RWPE2 (cell line): ENCODE measurements around the gene UQCC2.

Experiments
- ATAC-seq: fragments of 200-7000 bp; cut with Tn5 transposase; 3 replicates; pipeline ENCODE4 v1.9.1; 2021; ENCODE audit warnings: low read depth
- DNase-seq: peaks from one replicate; pipeline ENCODE4 v3.0.0-alpha.2; 2020; ENCODE audit warnings: low spot score
- H3K27ac ChIP-seq: fragments of 450-650 bp; 2 replicates; pipeline ENCODE4 v1.5.1; 2017; ENCODE audit warnings: mild to moderate bottlenecking; ENCODE audit not compliant: poor library complexity, severe bottlenecking
- H3K27me3 ChIP-seq: fragments of 250-450 bp; sonication (Bioruptor Pico); 2 replicates; pipeline ENCODE4 v1.5.1; 2021; ENCODE audit warnings: mild to moderate bottlenecking, moderate library complexity; ENCODE audit not compliant: insufficient read depth, poor library complexity, severe bottlenecking
- H3K36me3 ChIP-seq: fragments of 250-450 bp; sonication (Bioruptor Pico); 2 replicates; pipeline ENCODE4 v1.5.1; 2020; ENCODE audit warnings: low read depth, mild to moderate bottlenecking, moderate library complexity
- H3K4me1 ChIP-seq: fragments of 250-450 bp; sonication (Bioruptor Pico); 2 replicates; pipeline ENCODE4 v1.5.1; 2021; ENCODE audit warnings: mild to moderate bottlenecking, moderate library complexity; ENCODE audit not compliant: insufficient read depth, poor library complexity, severe bottlenecking
- H3K4me3 ChIP-seq: fragments of 250-450 bp; sonication (Bioruptor Pico); 2 replicates; pipeline ENCODE4 v1.5.1; 2021; ENCODE audit warnings: mild to moderate bottlenecking, moderate library complexity; ENCODE audit not compliant: severe bottlenecking
- H3K9me3 ChIP-seq: fragments of 250-450 bp; sonication (Bioruptor Pico); 2 replicates; pipeline ENCODE4 v1.5.1; 2021; ENCODE audit warnings: mild to moderate bottlenecking, moderate library complexity; ENCODE audit not compliant: severe bottlenecking
- CTCF ChIP-seq: fragments of 450-650 bp; IDR thresholded peaks from one replicate; pipeline ENCODE4 v1.5.1; 2017; ENCODE audit warnings: mild to moderate bottlenecking, moderate library complexity; ENCODE audit not compliant: poor library complexity, severe bottlenecking

The UQCC2 gene

DNA sequence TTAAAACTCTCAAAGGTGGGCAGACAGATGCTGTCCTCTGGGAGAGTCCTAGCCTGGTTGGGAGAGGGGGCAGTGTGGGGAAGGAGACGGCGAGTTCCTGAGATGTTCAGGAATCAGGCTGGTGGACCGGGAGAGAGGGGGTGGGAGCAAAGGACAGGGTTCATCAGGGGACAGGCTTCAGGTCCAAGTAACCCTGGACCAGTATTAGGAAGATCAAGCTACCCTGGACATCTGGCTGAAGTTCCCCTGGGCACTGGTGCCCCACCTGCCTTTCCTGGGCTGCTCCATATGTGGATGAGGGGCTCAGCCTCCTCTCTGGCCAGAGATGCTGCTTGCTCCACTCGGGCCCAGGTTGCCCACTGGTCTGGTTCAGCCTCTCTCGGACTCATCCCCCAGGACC is 36.3 kb upstream of the UQCC2 start:
- ATAC-seq (no peak), DNase-seq (no peak)
- peaks cover 55% of the 10 kb centered on the region for H3K4me1 ChIP-seq
- H3K4me3 ChIP-seq: no peak overlapping the region
- H3K27me3 ChIP-seq: no peaks in the 10 kb centered on the region
- H3K27ac ChIP-seq: no peak overlapping the region
- H3K9me3 ChIP-seq: no peaks in the 10 kb centered on the region
- no peaks in the 10 kb centered on the region for H3K36me3 ChIP-seq
- TF ChIP-seq CTCF: no peak

DNA sequence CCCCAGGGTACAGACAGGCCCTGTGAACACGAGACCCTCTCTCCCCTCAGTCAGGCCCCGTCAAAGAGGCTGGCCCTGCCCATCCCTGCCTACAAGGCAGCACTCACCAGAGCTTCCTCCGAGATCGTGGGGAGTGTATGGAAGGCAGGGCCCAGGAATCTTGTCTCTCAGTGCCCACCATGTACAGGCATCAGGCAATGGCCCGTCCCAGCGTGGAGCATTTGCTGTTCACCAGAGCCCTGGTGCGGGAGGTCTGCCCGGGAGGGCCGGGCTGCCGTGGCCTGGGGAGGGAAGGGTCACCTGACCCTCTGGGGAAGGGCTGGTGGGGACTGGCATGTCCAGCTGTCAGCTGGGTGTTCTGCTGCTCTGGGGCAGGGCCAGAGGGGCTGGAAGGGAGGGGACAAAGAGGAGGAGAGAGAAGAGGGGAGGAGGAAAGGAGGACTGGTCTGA is 35.2 kb upstream of the UQCC2 start, which contains the start of gene IP6K3:
Gene IP6K3 (minus strand): TSS at position 255 of the 450 bp plus-strand sequence. CDS start 11,429 bp downstream, outside the sequence.
- ATAC-seq: no peak
- no peak within 1 kb of the TSS for H3K4me3 ChIP-seq
- no peaks in the 10 kb centered on the region for H3K27me3 ChIP-seq
- TF ChIP-seq CTCF: no peak
- H3K27ac ChIP-seq: peak within 1 kb of the TSS; percentile 39
- no peaks in the 10 kb centered on the region for H3K36me3 ChIP-seq
- no peak for DNase-seq
- peaks cover 44% of the 10 kb centered on the region for H3K4me1 ChIP-seq
- no peaks in the 10 kb centered on the region for H3K9me3 ChIP-seq

DNA sequence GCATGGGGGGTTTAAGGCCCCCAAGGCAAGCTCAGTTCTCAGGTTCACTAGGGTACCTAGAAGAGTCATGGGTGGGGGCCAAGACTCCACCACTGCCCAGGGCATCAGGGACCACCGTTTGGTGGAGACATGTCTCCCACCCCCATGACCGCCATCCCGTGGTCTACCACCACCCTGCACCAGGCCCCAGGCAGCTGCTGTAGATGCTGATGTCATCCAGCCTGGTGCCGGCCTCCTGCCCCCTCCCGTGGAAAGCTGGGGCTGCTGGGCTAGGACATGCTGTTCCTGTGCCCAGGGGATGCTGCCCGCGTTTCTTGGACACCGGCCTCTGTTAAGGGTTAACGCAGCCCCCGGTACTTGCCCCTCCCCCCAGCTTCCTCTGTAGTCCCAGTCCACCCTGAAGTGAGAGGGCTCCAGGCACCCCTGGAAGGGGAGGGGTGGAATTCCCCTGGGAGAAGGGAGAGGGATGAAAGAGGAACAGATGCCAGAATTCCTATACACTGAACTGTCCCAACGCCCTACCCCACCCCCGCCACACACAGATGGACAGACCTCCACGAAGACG is 34.6 kb upstream of the UQCC2 start:
- H3K36me3 ChIP-seq: no peaks in the 10 kb centered on the region
- peak overlapping the region; percentile 39 for H3K27ac ChIP-seq
- no peaks in the 10 kb centered on the region for H3K27me3 ChIP-seq
- no peak overlapping the region for H3K4me3 ChIP-seq
- DNase-seq (no peak), ATAC-seq (0 out of 3 replicates have a peak, but pooled peaks have one; percentile 32)
- no peaks in the 10 kb centered on the region for H3K9me3 ChIP-seq
- TF ChIP-seq CTCF: no peak
- peaks cover 39% of the 10 kb centered on the region for H3K4me1 ChIP-seq

- no peak for DNase-seq
- Histone ChIP-seq H3K4me1 (peaks cover 33% of the 10 kb centered on the region), H3K27me3 (no peaks in the 10 kb centered on the region), H3K4me3 (no peak overlapping the region), H3K27ac (peak overlapping the region; percentile 39), H3K9me3 (no peaks in the 10 kb centered on the region), H3K36me3 (no peaks in the 10 kb centered on the region)
- TF ChIP-seq CTCF: no peak
- no peak for ATAC-seq
These were observed 34.0 kb upstream of the UQCC2 start for GRCh38 chr6:33745548-33745947.

GRCh38 chr6:33744895-33745546 is 33.5 kb upstream of the UQCC2 start:
- Histone ChIP-seq H3K4me3 (no peak overlapping the region), H3K36me3 (no peaks in the 10 kb centered on the region), H3K4me1 (peaks cover 30% of the 10 kb centered on the region), H3K9me3 (no peaks in the 10 kb centered on the region), H3K27ac (peak overlapping the region; percentile 39), H3K27me3 (no peaks in the 10 kb centered on the region)
- DNase-seq: no peak
- no peak for ATAC-seq
- TF ChIP-seq CTCF: no peak
